ENCODE data around the gene CLCNKB. TPM values are rescaled to one million over a fixed set of nuclear protein-coding genes. Genes with fewer than 3 reads are reported as not detected.

The CLCNKB gene
- total and polyA plus RNA-seq, 3 donors from 2014 or later = 2.3 to 4.2 (median 3.7) TPM

GRCh38 chr1:16085522-16085921, 41.9 kb downstream of the CLCNKB start:
- no peaks in the 10 kb centered on the region for H3K9me3 ChIP-seq
- no peaks in the 10 kb centered on the region for H3K4me1 ChIP-seq
- H3K36me3 ChIP-seq (ENCODE audit: low read depth, missing control alignments) = no peaks in the 10 kb centered on the region
- intact Hi-C loops (cut with DNase I; ENCODE audit: low total_unique reads) = loop anchor here (10.0 kb wide), 1 partner anchor 159 kb away; no protein-coding TSS in a partner anchor
- TF ChIP-seq, protein P1, sequence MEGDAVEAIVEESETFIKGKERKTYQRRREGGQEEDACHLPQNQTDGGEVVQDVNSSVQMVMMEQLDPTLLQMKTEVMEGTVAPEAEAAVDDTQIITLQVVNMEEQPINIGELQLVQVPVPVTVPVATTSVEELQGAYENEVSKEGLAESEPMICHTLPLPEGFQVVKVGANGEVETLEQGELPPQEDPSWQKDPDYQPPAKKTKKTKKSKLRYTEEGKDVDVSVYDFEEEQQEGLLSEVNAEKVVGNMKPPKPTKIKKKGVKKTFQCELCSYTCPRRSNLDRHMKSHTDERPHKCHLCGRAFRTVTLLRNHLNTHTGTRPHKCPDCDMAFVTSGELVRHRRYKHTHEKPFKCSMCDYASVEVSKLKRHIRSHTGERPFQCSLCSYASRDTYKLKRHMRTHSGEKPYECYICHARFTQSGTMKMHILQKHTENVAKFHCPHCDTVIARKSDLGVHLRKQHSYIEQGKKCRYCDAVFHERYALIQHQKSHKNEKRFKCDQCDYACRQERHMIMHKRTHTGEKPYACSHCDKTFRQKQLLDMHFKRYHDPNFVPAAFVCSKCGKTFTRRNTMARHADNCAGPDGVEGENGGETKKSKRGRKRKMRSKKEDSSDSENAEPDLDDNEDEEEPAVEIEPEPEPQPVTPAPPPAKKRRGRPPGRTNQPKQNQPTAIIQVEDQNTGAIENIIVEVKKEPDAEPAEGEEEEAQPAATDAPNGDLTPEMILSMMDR (IDR thresholded peaks at IDR 0.05) = no peak
- no peak for TF ChIP-seq POLR2A (IDR thresholded peaks at IDR 0.05)
- H3K4me3 ChIP-seq = no peak overlapping the region
- no peak overlapping the region for H3K27ac ChIP-seq
- H3K27me3 ChIP-seq = no peaks in the 10 kb centered on the region
- DNase-seq = no peak
- 68 to 71% methylated on average over 5 to 6 of the region's 6 CpGs for WGBS, 2 donors

DNA sequence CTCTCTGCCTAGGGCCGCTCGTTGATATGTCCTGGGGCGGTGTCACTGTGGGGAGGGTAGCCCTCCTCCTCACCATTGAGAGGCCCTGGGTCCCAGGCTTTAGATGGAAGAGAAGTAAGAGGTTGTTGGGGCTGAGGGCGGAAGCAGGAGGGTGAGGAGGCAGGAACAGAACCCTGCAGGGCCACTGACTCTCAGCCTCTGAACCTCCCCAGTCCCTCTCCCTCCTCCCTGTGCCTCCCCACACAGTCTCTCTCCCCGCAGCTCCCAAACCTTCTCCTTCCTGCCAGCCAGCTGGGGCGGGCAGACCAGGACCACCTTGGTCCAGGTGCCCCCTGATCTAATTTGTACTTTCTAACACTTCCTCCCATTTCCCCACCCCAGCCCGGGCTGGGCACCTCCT, 44.2 kb downstream of the CLCNKB start:
- no peak for DNase-seq
- no peak for TF ChIP-seq POLR2A (IDR thresholded peaks at IDR 0.05)
- TF ChIP-seq, protein P1 (IDR thresholded peaks at IDR 0.05) = no peak
- Histone ChIP-seq H3K36me3 (ENCODE audit: low read depth, missing control alignments) (no peaks in the 10 kb centered on the region), H3K4me1 (no peaks in the 10 kb centered on the region), H3K27ac (no peak overlapping the region), H3K9me3 (no peaks in the 10 kb centered on the region), H3K27me3 (no peaks in the 10 kb centered on the region), H3K4me3 (no peak overlapping the region)
- WGBS, 2 donors = 73% methylated on average over 7 of the region's 7 CpGs
- intact Hi-C loops (cut with DNase I; ENCODE audit: low total_unique reads) = loop anchor here (10.0 kb wide), 1 partner anchor 157 kb away; no protein-coding TSS in a partner anchor

DNA sequence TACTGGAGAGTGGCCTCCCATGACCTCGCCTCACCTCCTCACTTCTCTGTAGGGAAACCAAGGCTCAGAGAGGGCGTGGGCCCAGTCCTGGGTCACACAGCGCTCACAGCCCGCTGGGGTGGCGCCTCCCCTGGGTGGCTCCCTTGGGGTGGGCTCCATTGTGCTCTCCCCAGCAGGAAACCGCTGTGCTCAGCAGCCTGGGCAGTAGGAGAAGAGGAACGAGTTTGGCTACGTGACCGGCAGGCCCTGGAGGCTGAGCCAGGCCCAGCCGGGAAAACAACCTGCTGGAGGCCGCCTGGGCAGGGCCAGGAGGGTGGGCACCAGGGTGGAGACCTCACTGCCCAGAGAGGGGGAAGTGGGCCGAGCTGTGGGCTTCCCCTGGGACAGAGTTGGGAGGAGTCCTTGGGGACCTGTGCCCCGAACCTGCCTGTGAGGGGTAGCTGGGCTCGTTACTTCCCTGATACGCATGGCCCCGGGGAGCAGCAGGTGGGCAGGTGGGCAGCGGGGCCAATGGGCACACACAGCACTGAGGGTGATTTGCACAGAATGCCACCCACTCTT, 44.8 kb downstream of the CLCNKB start:
- TF ChIP-seq, protein P1 (IDR thresholded peaks at IDR 0.05) = no peak
- no peak for TF ChIP-seq POLR2A (IDR thresholded peaks at IDR 0.05)
- Histone ChIP-seq H3K27ac (no peak overlapping the region), H3K9me3 (no peaks in the 10 kb centered on the region), H3K36me3 (ENCODE audit: low read depth, missing control alignments) (no peaks in the 10 kb centered on the region), H3K4me3 (no peak overlapping the region), H3K27me3 (no peaks in the 10 kb centered on the region), H3K4me1 (no peaks in the 10 kb centered on the region)
- DNase-seq = no peak
- WGBS, 2 donors = 87 to 100% methylated on average over 1 to 17 of the region's 17 CpGs
- intact Hi-C loops (cut with DNase I; ENCODE audit: low total_unique reads) = loop anchor here (10.0 kb wide), 1 partner anchor 156 kb away; no protein-coding TSS in a partner anchor

GRCh38 chr1:16088996-16089395, 45.4 kb downstream of the CLCNKB start:
- no peak for DNase-seq
- Histone ChIP-seq H3K4me3 (no peak overlapping the region), H3K27ac (no peak overlapping the region), H3K27me3 (no peaks in the 10 kb centered on the region), H3K4me1 (no peaks in the 10 kb centered on the region), H3K36me3 (ENCODE audit: low read depth, missing control alignments) (no peaks in the 10 kb centered on the region), H3K9me3 (no peaks in the 10 kb centered on the region)
- WGBS, 2 donors = 83 to 100% methylated on average over 4 to 9 of the region's 9 CpGs
- intact Hi-C loops (cut with DNase I; ENCODE audit: low total_unique reads) = loop anchor here (10.0 kb wide), 1 partner anchor 156 kb away; no protein-coding TSS in a partner anchor
- TF ChIP-seq POLR2A (IDR thresholded peaks at IDR 0.05) = no peak
- TF ChIP-seq, protein P1 (IDR thresholded peaks at IDR 0.05) = no peak

All from testis (tissue), 3 donors.